Skin epidermis (tissue), 12 donors: ENCODE measurements around the gene DBT.

Source experiments
- H3K27ac ChIP-seq, 21 experiments: fragments of 200-600 bp; sonication (generic) in 11 of 21; one replicate each; pipeline ENCODE4 v1.5.0; 2020; ENCODE audit warnings: mild to moderate bottlenecking in 3 of 21, inconsistent platforms in 2 of 21, moderate library complexity in 2 of 21
- H3K4me3 ChIP-seq, 7 experiments: fragments of 200-600 bp; sonication (generic) in 2 of 7; one replicate each; pipeline ENCODE4 v1.5.0; 2020; ENCODE audit warnings: inconsistent platforms in 2 of 7, mild to moderate bottlenecking in 2 of 7, moderate library complexity in 1 of 7

Gene DBT

DNA sequence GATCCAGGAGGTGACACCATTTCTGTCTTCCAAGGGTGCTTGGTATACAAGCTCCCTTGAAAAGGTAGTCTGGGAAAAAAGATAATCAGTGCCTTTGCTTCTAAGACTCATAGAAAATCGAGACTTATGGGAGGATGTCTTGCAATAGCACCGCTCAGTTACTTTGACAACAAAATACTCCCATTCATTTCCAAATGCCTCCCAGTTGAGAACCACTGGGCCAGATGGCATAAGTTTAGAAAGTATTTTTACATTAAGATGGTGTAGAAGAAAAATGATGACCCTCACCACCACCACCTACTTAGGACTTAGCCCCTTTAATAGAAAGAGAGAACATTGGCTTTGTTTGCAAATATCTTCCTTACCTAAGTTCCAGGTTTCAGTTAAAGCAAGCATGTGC is 112.0 kb downstream of the DBT start:
- no peak overlapping the region for H3K27ac ChIP-seq
- no peak overlapping the region for H3K4me3 ChIP-seq
